PFSK-1 (cell line): ENCODE measurements around the gene SCLY.

Source experiments
- POLR2AphosphoS5 ChIP-seq: IDR thresholded peaks from 2 replicates; pipeline ENCODE4 v1.6.1; 2012; ENCODE audit warnings: low read depth, mild to moderate bottlenecking, control low read depth, low read length, moderate library complexity
- SIN3A ChIP-seq: IDR thresholded peaks from 2 replicates; pipeline ENCODE4 v1.6.1; 2012; ENCODE audit warnings: mild to moderate bottlenecking, low read length, moderate library complexity, borderline replicate concordance; ENCODE audit not compliant: insufficient read depth
- TAF1 ChIP-seq: IDR thresholded peaks from 2 replicates; pipeline ENCODE4 v1.6.1; 2012; ENCODE audit warnings: low read length, control low read depth, borderline replicate concordance; ENCODE audit not compliant: insufficient read depth

DNA sequence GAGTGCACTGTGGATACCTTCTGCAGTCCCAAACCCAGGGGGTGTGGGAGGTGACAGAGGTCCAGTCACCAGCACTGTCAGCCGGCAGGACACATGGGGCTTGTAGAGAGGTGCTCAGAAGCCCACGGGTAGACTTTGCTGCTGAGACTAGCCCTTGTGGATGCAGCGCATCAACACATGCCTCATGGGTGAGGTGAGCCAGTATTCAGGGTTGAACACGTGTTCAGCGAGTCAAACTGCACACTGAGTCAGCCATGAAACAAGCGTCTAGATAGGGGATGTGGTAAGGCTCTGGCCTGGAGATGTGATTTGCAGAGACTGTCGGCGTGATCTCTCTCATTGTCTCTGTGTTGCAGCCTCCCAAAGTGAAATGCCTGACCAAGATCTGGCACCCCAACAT is 35.8 kb upstream of the SCLY start:
- TF ChIP-seq TAF1 (no peak), POLR2AphosphoS5 (no peak), SIN3A (no peak)
